ENCODE measurements around the gene MARCO.

GRCh38 chr2:118925981-118926380 is 16.0 kb upstream of the MARCO start:
- TF ChIP-seq ATF3 (IDR thresholded peaks at IDR 0.05) (no peak), CTCF (IDR thresholded peaks at IDR 0.05 in 2 of 3, conservative IDR thresholded peaks at IDR 0.05 in 1 of 3; ENCODE audit: borderline replicate concordance in 1 of 3, insufficient read depth in 1 of 3, low read depth in 2 of 3, low read length in 2 of 3) (no peak), POLR2A (IDR thresholded peaks at IDR 0.05; ENCODE audit: borderline replicate concordance, extremely low read depth, insufficient read depth, insufficient read length) (no peak), MAX (IDR thresholded peaks at IDR 0.05) (no peak), EZH2 (IDR thresholded peaks at IDR 0.05) (no peak), REST (IDR thresholded peaks at IDR 0.05; ENCODE audit: low read depth) (no peak), TCF7L2 (IDR thresholded peaks at IDR 0.05; ENCODE audit: borderline replicate concordance, extremely low read depth, insufficient read depth, insufficient read length) (no peak), YY1 (IDR thresholded peaks at IDR 0.05; ENCODE audit: extremely low read depth, insufficient replicate concordance, low read depth, low read length) (no peak), ZNF274 (IDR thresholded peaks at IDR 0.05; ENCODE audit: low read depth, low read length) (no peak)

Data from HCT116 (cell line).